ENCODE measurements around the gene TESMIN. TPM values are rescaled to one million over a fixed set of nuclear protein-coding genes. Genes with fewer than 3 reads are reported as not detected.

TESMIN gene
- total RNA-seq, 1 experiment from 2014 or later, result 24.8 TPM

- TF ChIP-seq EZH2 (IDR thresholded peaks at IDR 0.05) (no peak), ELF1 (IDR thresholded peaks at IDR 0.05; ENCODE audit: borderline replicate concordance, low read depth) (no peak), YY1 (IDR thresholded peaks at IDR 0.05; ENCODE audit: extremely low read depth, insufficient replicate concordance, low read depth, low read length) (no peak), POLR2A (IDR thresholded peaks at IDR 0.05; ENCODE audit: borderline replicate concordance, extremely low read depth, insufficient read depth, insufficient read length) (no peak), EGR1 (IDR thresholded peaks at IDR 0.05; ENCODE audit: low read depth) (no peak), SP1 (IDR thresholded peaks at IDR 0.05; ENCODE audit: low read depth) (no peak), EZH2phosphoT487 (IDR thresholded peaks at IDR 0.05; ENCODE audit: borderline replicate concordance) (no peak)
- TF ChIP-seq, protein P1, sequence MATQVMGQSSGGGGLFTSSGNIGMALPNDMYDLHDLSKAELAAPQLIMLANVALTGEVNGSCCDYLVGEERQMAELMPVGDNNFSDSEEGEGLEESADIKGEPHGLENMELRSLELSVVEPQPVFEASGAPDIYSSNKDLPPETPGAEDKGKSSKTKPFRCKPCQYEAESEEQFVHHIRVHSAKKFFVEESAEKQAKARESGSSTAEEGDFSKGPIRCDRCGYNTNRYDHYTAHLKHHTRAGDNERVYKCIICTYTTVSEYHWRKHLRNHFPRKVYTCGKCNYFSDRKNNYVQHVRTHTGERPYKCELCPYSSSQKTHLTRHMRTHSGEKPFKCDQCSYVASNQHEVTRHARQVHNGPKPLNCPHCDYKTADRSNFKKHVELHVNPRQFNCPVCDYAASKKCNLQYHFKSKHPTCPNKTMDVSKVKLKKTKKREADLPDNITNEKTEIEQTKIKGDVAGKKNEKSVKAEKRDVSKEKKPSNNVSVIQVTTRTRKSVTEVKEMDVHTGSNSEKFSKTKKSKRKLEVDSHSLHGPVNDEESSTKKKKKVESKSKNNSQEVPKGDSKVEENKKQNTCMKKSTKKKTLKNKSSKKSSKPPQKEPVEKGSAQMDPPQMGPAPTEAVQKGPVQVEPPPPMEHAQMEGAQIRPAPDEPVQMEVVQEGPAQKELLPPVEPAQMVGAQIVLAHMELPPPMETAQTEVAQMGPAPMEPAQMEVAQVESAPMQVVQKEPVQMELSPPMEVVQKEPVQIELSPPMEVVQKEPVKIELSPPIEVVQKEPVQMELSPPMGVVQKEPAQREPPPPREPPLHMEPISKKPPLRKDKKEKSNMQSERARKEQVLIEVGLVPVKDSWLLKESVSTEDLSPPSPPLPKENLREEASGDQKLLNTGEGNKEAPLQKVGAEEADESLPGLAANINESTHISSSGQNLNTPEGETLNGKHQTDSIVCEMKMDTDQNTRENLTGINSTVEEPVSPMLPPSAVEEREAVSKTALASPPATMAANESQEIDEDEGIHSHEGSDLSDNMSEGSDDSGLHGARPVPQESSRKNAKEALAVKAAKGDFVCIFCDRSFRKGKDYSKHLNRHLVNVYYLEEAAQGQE (IDR thresholded peaks at IDR 0.05; ENCODE audit: low read depth), result no peak
Observed at GRCh38 chr11:68743539-68743938, 7.8 kb downstream of the TESMIN start (continued).

- Histone ChIP-seq H3K9me3 (ENCODE audit: control insufficient read depth in 1 of 2, insufficient read depth in 1 of 2, low read depth in 1 of 2, low read length in 2 of 2) (no peaks in the 10 kb centered on the region), H4K20me1 (ENCODE audit: insufficient read depth) (no peaks in the 10 kb centered on the region), H3K9ac (ENCODE audit: low read length) (no peak overlapping the region), H3K36me3 (ENCODE audit: control insufficient read depth in 1 of 2, insufficient read depth in 2 of 2, low read length in 2 of 2) (peaks cover 0 to 3% of the 10 kb centered on the region in 2 experiments; a peak in 1 of 4 replicates), H3K27ac (ENCODE audit: low read depth, low read length) (no peak overlapping the region), H3K9me2 (ENCODE audit: insufficient read depth) (no peaks in the 10 kb centered on the region), H2AFZ (ENCODE audit: low read depth, low read length, poor library complexity, severe bottlenecking) (no peak overlapping the region), H3K79me2 (ENCODE audit: insufficient read depth, low read length) (no peaks in the 10 kb centered on the region), H3K4me1 (ENCODE audit: control insufficient read depth in 1 of 2, insufficient read depth in 2 of 2, low read length in 2 of 2) (no peaks in the 10 kb centered on the region), H3K4me3 (replicated peaks in 1 of 2; ENCODE audit: low read depth in 1 of 2, low read length in 2 of 2) (no peak overlapping the region), H3K27me3 (ENCODE audit: insufficient read depth, low read length) (no peaks in the 10 kb centered on the region), H3K4me2 (ENCODE audit: low read length) (no peak overlapping the region)
- ATAC-seq (no peak), DNase-seq (ENCODE audit: low read depth, low spot score) (no peak)
- BruUV-seq (replicated peaks), result no TSS peak
- ChIA-PET RAD21 (ENCODE audit: low non-redundant PET in 1 of 2, low total read pairs in 2 of 2, uncharacterized antibody in 2 of 2, unreplicated experiment in 2 of 2) (no interaction called here), POLR2A (no interaction called here), CTCF (no interaction called here)
- intact Hi-C loops (cut with micrococcal nuclease), result no loop called here
- TF ChIP-seq POLR2A (IDR thresholded peaks at IDR 0.05; ENCODE audit: borderline replicate concordance, extremely low read depth, insufficient read depth, insufficient read length), result no peak
- TF ChIP-seq ZNF274 (IDR thresholded peaks at IDR 0.05; ENCODE audit: low read depth, low read length), result no peak
- no peak for TF ChIP-seq ATF3 (IDR thresholded peaks at IDR 0.05)
- TF ChIP-seq EGR1 (IDR thresholded peaks at IDR 0.05; ENCODE audit: low read depth), result no peak
- TF ChIP-seq SP1 (IDR thresholded peaks at IDR 0.05; ENCODE audit: low read depth), result no peak
- no peak for TF ChIP-seq CBX3 (IDR thresholded peaks at IDR 0.05; ENCODE audit: low read depth)
- TF ChIP-seq CTCF (IDR thresholded peaks at IDR 0.05 in 2 of 3, conservative IDR thresholded peaks at IDR 0.05 in 1 of 3; ENCODE audit: borderline replicate concordance in 1 of 3, insufficient read depth in 1 of 3, low read depth in 2 of 3, low read length in 2 of 3), result no peak
- no peak for TF ChIP-seq EZH2 (IDR thresholded peaks at IDR 0.05)
- TF ChIP-seq EZH2phosphoT487 (IDR thresholded peaks at IDR 0.05; ENCODE audit: borderline replicate concordance), result no peak
- TF ChIP-seq SRF (IDR thresholded peaks at IDR 0.05; ENCODE audit: low read depth), result no peak
- TF ChIP-seq CEBPB (IDR thresholded peaks at IDR 0.05; ENCODE audit: low read depth), result no peak
- TF ChIP-seq, protein P1 (IDR thresholded peaks at IDR 0.05; ENCODE audit: low read depth), result no peak
Observed at GRCh38 chr11:68741463-68741862, 9.9 kb downstream of the TESMIN start.
